ENCODE data around the gene GRHPR.

DNA sequence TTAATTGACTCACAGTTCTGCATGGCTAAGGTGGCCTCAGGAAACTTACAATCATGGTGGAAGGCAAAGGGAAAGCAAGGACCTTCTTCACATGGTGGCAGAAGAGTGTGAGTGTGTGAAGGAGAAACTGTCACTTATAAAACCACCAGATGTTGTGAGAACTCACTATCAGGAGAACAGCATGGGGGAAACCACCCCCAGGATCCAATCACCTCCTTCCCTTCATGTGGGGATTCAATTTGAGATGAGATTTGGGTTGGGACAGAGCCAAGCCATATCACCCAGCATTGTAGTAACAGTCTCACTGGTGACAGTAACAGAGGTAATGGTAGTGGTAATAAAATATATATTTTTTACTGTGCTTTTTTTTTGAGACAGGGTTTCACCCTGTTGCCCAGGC, 24.6 kb downstream of the GRHPR start:
- no peak for TF ChIP-seq SP1 (IDR thresholded peaks at IDR 0.05)
- no peak for TF ChIP-seq CTCF (IDR thresholded peaks at IDR 0.05; ENCODE audit: low read depth, low read length, missing input control)

All from liver (tissue), 3 donors.